ENCODE results near the gene ADAMTS6.
A peak's percentile ranks its signal among the peaks of the same experiment; 100 is the strongest.

ADAMTS6 gene

GRCh38 chr5:65440456-65440855 lies 41.3 kb downstream of the ADAMTS6 start:
- Histone ChIP-seq H3K27ac (peak overlapping the region; percentile 48), H3K9me3 (ENCODE audit: severe bottlenecking) (peaks cover 2% of the 10 kb centered on the region), H3K4me3 (ENCODE audit: low read depth, low read length) (no peak overlapping the region), H3K27me3 (ENCODE audit: insufficient read depth, low read depth, severe bottlenecking) (no peaks in the 10 kb centered on the region), H3K36me3 (no peaks in the 10 kb centered on the region)
- DNase-seq: peak; percentile 30
- no peak for TF ChIP-seq CTCF (IDR thresholded peaks at IDR 0.05; ENCODE audit: low read depth, low read length)

GRCh38 chr5:65434122-65434521 lies 47.6 kb downstream of the ADAMTS6 start:
- Histone ChIP-seq H3K4me3 (ENCODE audit: low read depth, low read length) (no peak overlapping the region), H3K27me3 (ENCODE audit: insufficient read depth, low read depth, severe bottlenecking) (no peaks in the 10 kb centered on the region), H3K36me3 (no peaks in the 10 kb centered on the region), H3K27ac (no peak overlapping the region), H3K9me3 (ENCODE audit: severe bottlenecking) (no peaks in the 10 kb centered on the region)
- no peak for DNase-seq
- no peak for TF ChIP-seq CTCF (IDR thresholded peaks at IDR 0.05; ENCODE audit: low read depth, low read length)

GRCh38 chr5:65426656-65427055 lies 55.1 kb downstream of the ADAMTS6 start:
- Histone ChIP-seq H3K27ac (no peak overlapping the region), H3K27me3 (ENCODE audit: insufficient read depth, low read depth, severe bottlenecking) (no peaks in the 10 kb centered on the region), H3K36me3 (no peaks in the 10 kb centered on the region), H3K9me3 (ENCODE audit: severe bottlenecking) (no peaks in the 10 kb centered on the region), H3K4me3 (ENCODE audit: low read depth, low read length) (no peak overlapping the region)
- TF ChIP-seq CTCF (IDR thresholded peaks at IDR 0.05; ENCODE audit: low read depth, low read length): no peak
- no peak for DNase-seq

- Histone ChIP-seq H3K36me3 (no peaks in the 10 kb centered on the region), H3K27me3 (ENCODE audit: insufficient read depth, low read depth, severe bottlenecking) (no peaks in the 10 kb centered on the region), H3K4me3 (ENCODE audit: low read depth, low read length) (no peak overlapping the region), H3K27ac (no peak overlapping the region), H3K9me3 (ENCODE audit: severe bottlenecking) (peaks cover 4% of the 10 kb centered on the region)
- no peak for TF ChIP-seq CTCF (IDR thresholded peaks at IDR 0.05; ENCODE audit: low read depth, low read length)
- no peak for DNase-seq
These were observed 58.1 kb downstream of the ADAMTS6 start for GRCh38 chr5:65423623-65424022.

GRCh38 chr5:65418661-65419060 lies 63.1 kb downstream of the ADAMTS6 start:
- no peaks in the 10 kb centered on the region for H3K27me3 ChIP-seq (ENCODE audit: insufficient read depth, low read depth, severe bottlenecking)
- no peak for DNase-seq
- no peak overlapping the region for H3K27ac ChIP-seq
- no peak overlapping the region for H3K4me3 ChIP-seq (ENCODE audit: low read depth, low read length)
- no peak for TF ChIP-seq CTCF (IDR thresholded peaks at IDR 0.05; ENCODE audit: low read depth, low read length)
- H3K9me3 ChIP-seq (ENCODE audit: severe bottlenecking): peaks cover 7% of the 10 kb centered on the region
- H3K36me3 ChIP-seq: no peaks in the 10 kb centered on the region

- Histone ChIP-seq H3K9me3 (ENCODE audit: severe bottlenecking) (peaks cover 5% of the 10 kb centered on the region), H3K27me3 (ENCODE audit: insufficient read depth, low read depth, severe bottlenecking) (no peaks in the 10 kb centered on the region), H3K36me3 (no peaks in the 10 kb centered on the region), H3K4me3 (ENCODE audit: low read depth, low read length) (no peak overlapping the region), H3K27ac (no peak overlapping the region)
- DNase-seq: no peak
- TF ChIP-seq CTCF (IDR thresholded peaks at IDR 0.05; ENCODE audit: low read depth, low read length): no peak
These were observed 67.9 kb downstream of the ADAMTS6 start for GRCh38 chr5:65413822-65414221.
